ENCODE data around the gene PTK6.

The PTK6 gene

GRCh38 chr20:63556873-63557478 lies 19.8 kb upstream of the PTK6 start:
- no peak for DNase-seq

GRCh38 chr20:63555661-63556381 lies 18.6 kb upstream of the PTK6 start:
- DNase-seq: no peak

- no peak for DNase-seq
Observed at GRCh38 chr20:63554361-63555278, 17.4 kb upstream of the PTK6 start.

GRCh38 chr20:63553933-63554290 lies 16.7 kb upstream of the PTK6 start, which contains the start of gene FNDC11:
Gene FNDC11, plus strand, starts transcription at chr20:63554159. Its CDS starts 1,505 bp downstream, at chr20:63555664.
- DNase-seq: peak; percentile 51

- DNase-seq: peak; percentile 90
Observed at GRCh38 chr20:63553251-63553932, 16.2 kb upstream of the PTK6 start.

GRCh38 chr20:63552481-63553249 lies 15.5 kb upstream of the PTK6 start:
- DNase-seq: peak; percentile 28

- DNase-seq: no peak
Observed at GRCh38 chr20:63551068-63551467, 13.9 kb upstream of the PTK6 start.

- no peak for DNase-seq
Observed at GRCh38 chr20:63549679-63550282, 12.6 kb upstream of the PTK6 start.

GRCh38 chr20:63549019-63549418 lies 11.8 kb upstream of the PTK6 start:
- no peak for DNase-seq

- DNase-seq: no peak
Observed at GRCh38 chr20:63548542-63548941, 11.4 kb upstream of the PTK6 start.

GRCh38 chr20:63547725-63548480 lies 10.7 kb upstream of the PTK6 start, which contains the start of gene SRMS:
Gene SRMS, minus strand, starts transcription at chr20:63547749. Its CDS starts 286 bp downstream, at chr20:63547463.
- no peak for DNase-seq

GRCh38 chr20:63546956-63547724 lies 10.0 kb upstream of the PTK6 start:
- no peak for DNase-seq

- no peak for DNase-seq
Observed at GRCh38 chr20:63546256-63546955, 9.2 kb upstream of the PTK6 start.

- no peak for DNase-seq
Observed at GRCh38 chr20:63545814-63546213, 8.6 kb upstream of the PTK6 start.

GRCh38 chr20:63544958-63545516 lies 7.9 kb upstream of the PTK6 start:
- DNase-seq: no peak

- no peak for DNase-seq
Observed at GRCh38 chr20:63544241-63544957, 7.2 kb upstream of the PTK6 start.

GRCh38 chr20:63543733-63544132 lies 6.6 kb upstream of the PTK6 start:
- no peak for DNase-seq

GRCh38 chr20:63543131-63543530 lies 6.0 kb upstream of the PTK6 start:
- no peak for DNase-seq

Measured in stimulated activated CD4-positive, alpha-beta T cell treated with anti-CD3 and anti-CD28 coated beads, Interleukin-4, amount 100 ng/mL, for 1 hour (primary cell).